Thyroid gland (tissue), 4 donors: ENCODE results near the gene ADAMTSL1. TPM values are rescaled to one million over a fixed set of nuclear protein-coding genes. Genes with fewer than 3 reads are reported as not detected.

Experiments used
- DNase-seq, 2 donors: peaks; one replicate each; pipeline ENCODE4 v3.0.0-alpha.2; 2019
- H3K27ac ChIP-seq, 3 donors: fragments of 200-600 bp; sonication (generic); 1 replicate in 2 of 3; 2 replicates in 1 of 3; pipeline ENCODE4 v1.5.1; 2016 to 2019; ENCODE audit warnings: mild to moderate bottlenecking in 1 of 3, moderate library complexity in 1 of 3
- H3K27me3 ChIP-seq: fragments of 200-600 bp; sonication (generic); one replicate; pipeline ENCODE4 v1.5.1; 2019
- H3K36me3 ChIP-seq, 2 donors: fragments of 200-600 bp; sonication (generic); one replicate each; pipeline ENCODE4 v1.5.1; 2016 to 2019
- H3K4me1 ChIP-seq, 2 donors: fragments of 200-600 bp; sonication (generic); one replicate each; pipeline ENCODE4 v1.5.1; 2017 to 2019
- H3K4me3 ChIP-seq, 3 donors: fragments of 200-600 bp; sonication (generic); replicated peaks in 1 of 3; 1 replicate in 2 of 3; 2 replicates in 1 of 3; pipeline ENCODE4 v1.5.1; 2016; ENCODE audit warnings: mild to moderate bottlenecking in 1 of 3
- H3K9me3 ChIP-seq: fragments of 200-600 bp; sonication (generic); one replicate; pipeline ENCODE4 v1.5.1; 2017
- POLR2A ChIP-seq, 2 donors: fragments of 450-650 bp; IDR thresholded peaks; one replicate each; pipeline ENCODE4 v1.6.1; 2017; ENCODE audit warnings: antibody characterized with exemption in 2 of 2, mild to moderate bottlenecking in 2 of 2, moderate library complexity in 1 of 2
- WGBS, 2 donors: methylation state at CpG; one replicate each; pipeline ENCODE4 v1.1.5; 2017; 5-methylcytosine and 5-hydroxymethylcytosine counted together
- intact Hi-C: fragments of 100-400 bp; cut with DNase I; formaldehyde crosslinking; loops from one replicate; pipeline ENCODE4 v1.15.1; 2023
- total RNA-seq, 4 donors: library from RNA; depleted of rRNA; stranded (reverse); fragments of >200 nt; gene quantifications; one replicate each; pipeline ENCODE4 v1.2.3, GENCODE V29; 2016
- TF ChIP-seq, protein P1 (sequence below), 6 experiments: fragments of 200-600 bp in 3 of 6; fragments of 450-650 bp in 3 of 6; sonication (generic) in 3 of 6; IDR thresholded peaks; one replicate each; pipeline ENCODE4 v1.5.1; 2016 to 2019; ENCODE audit warnings: antibody characterized with exemption in 6 of 6, mild to moderate bottlenecking in 2 of 6, inconsistent platforms in 1 of 6, moderate library complexity in 1 of 6

The ADAMTSL1 gene
- total RNA-seq, 4 donors from 2014 or later: 1.6 to 9.0 (median 4.8) TPM

GRCh38 chr9:18662320-18662719, 188.4 kb downstream of the ADAMTSL1 start:
- intact Hi-C loops: no loop called here
- DNase-seq: no peak
- 92 to 93% methylated on average over 3 of the region's 3 CpGs for WGBS, 2 donors
- Histone ChIP-seq H3K4me3 (no peak overlapping the region), H3K4me1 (no peaks in the 10 kb centered on the region), H3K27me3 (no peaks in the 10 kb centered on the region), H3K9me3 (no peaks in the 10 kb centered on the region), H3K27ac (no peak overlapping the region), H3K36me3 (no peaks in the 10 kb centered on the region)
- TF ChIP-seq POLR2A (IDR thresholded peaks at IDR 0.05): no peak
- TF ChIP-seq, protein P1, sequence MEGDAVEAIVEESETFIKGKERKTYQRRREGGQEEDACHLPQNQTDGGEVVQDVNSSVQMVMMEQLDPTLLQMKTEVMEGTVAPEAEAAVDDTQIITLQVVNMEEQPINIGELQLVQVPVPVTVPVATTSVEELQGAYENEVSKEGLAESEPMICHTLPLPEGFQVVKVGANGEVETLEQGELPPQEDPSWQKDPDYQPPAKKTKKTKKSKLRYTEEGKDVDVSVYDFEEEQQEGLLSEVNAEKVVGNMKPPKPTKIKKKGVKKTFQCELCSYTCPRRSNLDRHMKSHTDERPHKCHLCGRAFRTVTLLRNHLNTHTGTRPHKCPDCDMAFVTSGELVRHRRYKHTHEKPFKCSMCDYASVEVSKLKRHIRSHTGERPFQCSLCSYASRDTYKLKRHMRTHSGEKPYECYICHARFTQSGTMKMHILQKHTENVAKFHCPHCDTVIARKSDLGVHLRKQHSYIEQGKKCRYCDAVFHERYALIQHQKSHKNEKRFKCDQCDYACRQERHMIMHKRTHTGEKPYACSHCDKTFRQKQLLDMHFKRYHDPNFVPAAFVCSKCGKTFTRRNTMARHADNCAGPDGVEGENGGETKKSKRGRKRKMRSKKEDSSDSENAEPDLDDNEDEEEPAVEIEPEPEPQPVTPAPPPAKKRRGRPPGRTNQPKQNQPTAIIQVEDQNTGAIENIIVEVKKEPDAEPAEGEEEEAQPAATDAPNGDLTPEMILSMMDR (IDR thresholded peaks at IDR 0.05): no peak

- H3K27me3 ChIP-seq: no peaks in the 10 kb centered on the region
- WGBS, 2 donors: 55 to 81% methylated on average over 1 of the region's 1 CpG
- no peaks in the 10 kb centered on the region for H3K36me3 ChIP-seq
- no peak overlapping the region for H3K4me3 ChIP-seq
- no peak for DNase-seq
- intact Hi-C loops: no loop called here
- TF ChIP-seq, protein P1 (IDR thresholded peaks at IDR 0.05): no peak
- TF ChIP-seq POLR2A (IDR thresholded peaks at IDR 0.05): no peak
- no peaks in the 10 kb centered on the region for H3K9me3 ChIP-seq
- no peak overlapping the region for H3K27ac ChIP-seq
- H3K4me1 ChIP-seq: no peaks in the 10 kb centered on the region
These were observed 192.0 kb downstream of the ADAMTSL1 start for GRCh38 chr9:18665947-18666346.

GRCh38 chr9:18666348-18666747, 192.4 kb downstream of the ADAMTSL1 start:
- TF ChIP-seq POLR2A (IDR thresholded peaks at IDR 0.05): no peak
- TF ChIP-seq, protein P1 (IDR thresholded peaks at IDR 0.05): no peak
- Histone ChIP-seq H3K36me3 (no peaks in the 10 kb centered on the region), H3K4me1 (no peaks in the 10 kb centered on the region), H3K4me3 (no peak overlapping the region), H3K9me3 (no peaks in the 10 kb centered on the region), H3K27me3 (no peaks in the 10 kb centered on the region), H3K27ac (no peak overlapping the region)
- no peak for DNase-seq
- WGBS, 2 donors: 71 to 74% methylated on average over 2 of the region's 2 CpGs
- intact Hi-C loops: no loop called here

GRCh38 chr9:18666986-18667772, 193.2 kb downstream of the ADAMTSL1 start:
- no peak overlapping the region for H3K4me3 ChIP-seq
- no peaks in the 10 kb centered on the region for H3K9me3 ChIP-seq
- 71 to 83% methylated on average over 6 of the region's 6 CpGs for WGBS, 2 donors
- H3K27ac ChIP-seq: no peak overlapping the region
- no peaks in the 10 kb centered on the region for H3K36me3 ChIP-seq
- H3K27me3 ChIP-seq: no peaks in the 10 kb centered on the region
- DNase-seq: no peak
- no peaks in the 10 kb centered on the region for H3K4me1 ChIP-seq
- TF ChIP-seq, protein P1 (IDR thresholded peaks at IDR 0.05): no peak
- no peak for TF ChIP-seq POLR2A (IDR thresholded peaks at IDR 0.05)
- intact Hi-C loops: no loop called here

DNA sequence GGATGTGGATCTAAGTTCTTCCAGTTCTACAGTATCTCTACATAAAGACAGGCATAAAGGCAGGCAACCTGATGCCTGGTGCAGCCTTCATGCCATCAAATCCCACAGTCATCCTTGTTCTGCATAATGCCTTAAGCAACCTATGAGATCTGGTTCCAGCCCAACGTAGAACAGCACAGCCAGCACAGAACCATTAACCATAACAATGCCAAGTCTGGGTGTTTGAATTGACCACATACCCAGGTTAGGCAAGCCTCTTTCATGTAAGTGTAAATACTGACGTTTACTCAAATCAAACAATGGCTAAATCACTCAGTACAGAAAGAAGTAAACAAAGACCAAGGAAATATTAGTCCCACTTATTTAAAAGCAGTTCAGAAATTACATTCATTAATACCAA, 195.0 kb downstream of the ADAMTSL1 start:
- DNase-seq: no peak
- H3K4me3 ChIP-seq: no peak overlapping the region
- no peaks in the 10 kb centered on the region for H3K36me3 ChIP-seq
- no peaks in the 10 kb centered on the region for H3K4me1 ChIP-seq
- no peaks in the 10 kb centered on the region for H3K27me3 ChIP-seq
- no peaks in the 10 kb centered on the region for H3K9me3 ChIP-seq
- intact Hi-C loops: no loop called here
- H3K27ac ChIP-seq: no peak overlapping the region
- no peak for TF ChIP-seq POLR2A (IDR thresholded peaks at IDR 0.05)
- TF ChIP-seq, protein P1 (IDR thresholded peaks at IDR 0.05): no peak
- 75 to 93% methylated on average over 2 of the region's 2 CpGs for WGBS, 2 donors
